Mesodermal cell (in vitro differentiated cells): ENCODE data around the gene FNDC3A.

Experiments
- H3K27ac ChIP-seq: 2 replicates; pipeline ENCODE4 v1.7.0; 2013; ENCODE audit warnings: mild to moderate bottlenecking, low read depth, low read length, moderate library complexity; ENCODE audit not compliant: severe bottlenecking
- H3K36me3 ChIP-seq: 2 replicates; pipeline ENCODE4 v1.7.1; 2013; ENCODE audit warnings: mild to moderate bottlenecking, low read length, moderate library complexity; ENCODE audit not compliant: control insufficient read depth, insufficient read depth
- H3K4me1 ChIP-seq: one replicate; pipeline ENCODE4 v1.7.1; 2013; ENCODE audit warnings: mild to moderate bottlenecking, low read length; ENCODE audit not compliant: insufficient read depth, control insufficient read depth, poor library complexity, severe bottlenecking
- H3K4me3 ChIP-seq: 2 replicates; pipeline ENCODE4 v1.7.0; 2013; ENCODE audit warnings: low read length, control low read depth, mild to moderate bottlenecking; ENCODE audit not compliant: insufficient read depth, poor library complexity, severe bottlenecking; ENCODE audit errors: extremely low read depth
- H3K9me3 ChIP-seq: 2 replicates; pipeline ENCODE4 v1.7.1; 2013; ENCODE audit warnings: mild to moderate bottlenecking, low read length, moderate library complexity; ENCODE audit not compliant: control insufficient read depth
- WGBS, 2 experiments: methylation state at CpG; one replicate each; pipeline ENCODE4 v1.1.5; 2013; ENCODE audit warnings: missing lambda C conversion rate in 2 of 2; ENCODE audit not compliant: insufficient coverage in 2 of 2; 5-methylcytosine and 5-hydroxymethylcytosine counted together

The FNDC3A gene

DNA sequence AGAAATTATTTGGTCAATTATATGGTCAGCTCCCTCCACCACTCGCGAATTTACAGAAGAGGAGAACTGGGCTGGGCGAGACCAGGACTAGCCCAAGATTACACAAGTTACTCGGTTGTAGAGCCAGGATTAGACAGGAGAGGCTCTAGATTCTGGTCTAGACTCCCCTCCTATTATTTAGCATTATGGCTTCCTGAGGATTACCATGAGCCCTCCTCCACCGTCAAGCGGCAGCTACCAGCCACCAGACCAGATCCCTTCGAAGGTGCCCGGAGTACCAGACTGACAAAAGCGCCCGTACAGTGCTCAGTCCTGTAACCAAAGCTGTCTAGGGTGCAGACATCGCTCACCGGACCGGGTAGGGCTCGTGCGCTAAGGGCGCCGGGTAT is 243.9 kb downstream of the FNDC3A start:
- 18 to 26% methylated on average over 17 of the region's 17 CpGs for WGBS, 2 experiments
- H3K36me3 ChIP-seq: no peaks in the 10 kb centered on the region
- no peaks in the 10 kb centered on the region for H3K9me3 ChIP-seq
- H3K27ac ChIP-seq: no peak overlapping the region
- H3K4me1 ChIP-seq: peaks cover 4% of the 10 kb centered on the region
- peak overlapping the region; percentile 26 for H3K4me3 ChIP-seq

DNA sequence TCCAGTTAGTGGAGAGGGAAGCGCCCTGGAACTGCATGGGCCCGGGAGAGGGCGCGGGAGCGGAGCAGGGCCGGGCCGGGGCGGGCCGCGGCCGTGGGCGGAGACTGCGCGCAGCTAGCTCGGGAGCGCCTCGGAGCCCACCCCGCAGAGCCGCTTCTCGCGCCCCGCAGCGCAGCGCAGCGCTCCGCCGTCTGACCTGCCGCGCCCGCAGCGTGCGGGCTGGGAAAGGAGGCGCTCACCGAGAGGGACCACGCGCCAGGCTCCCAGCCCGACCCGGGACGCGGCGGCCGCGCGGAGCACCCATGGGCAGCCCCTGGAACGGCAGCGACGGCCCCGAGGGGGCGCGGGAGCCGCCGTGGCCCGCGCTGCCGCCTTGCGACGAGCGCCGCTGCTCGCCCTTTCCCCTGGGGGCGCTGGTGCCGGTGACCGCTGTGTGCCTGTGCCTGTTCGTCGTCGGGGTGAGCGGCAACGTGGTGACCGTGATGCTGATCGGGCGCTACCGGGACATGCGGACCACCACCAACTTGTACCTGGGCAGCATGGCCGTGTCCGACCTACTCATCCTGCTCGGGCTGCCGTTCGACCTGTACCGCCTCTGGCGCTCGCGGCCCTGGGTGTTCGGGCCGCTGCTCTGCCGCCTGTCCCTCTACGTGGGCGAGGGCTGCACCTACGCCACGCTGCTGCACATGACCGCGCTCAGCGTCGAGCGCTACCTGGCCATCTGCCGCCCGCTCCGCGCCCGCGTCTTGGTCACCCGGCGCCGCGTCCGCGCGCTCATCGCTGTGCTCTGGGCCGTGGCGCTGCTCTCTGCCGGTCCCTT is 244.5 kb downstream of the FNDC3A start, which contains the start of gene MLNR:
MLNR (plus strand) TSS at position 303 of the 820 bp plus-strand sequence; CDS start at position 303, 0 bp downstream.
- H3K36me3 ChIP-seq: no peaks in the 10 kb centered on the region
- H3K4me1 ChIP-seq: peaks cover 4% of the 10 kb centered on the region
- WGBS, 2 experiments: 4 to 6% methylated on average over 83 to 111 of the region's 111 CpGs
- peak within 1 kb of the TSS; percentile 26 for H3K4me3 ChIP-seq
- H3K27ac ChIP-seq: no peak within 1 kb of the TSS
- H3K9me3 ChIP-seq: no peaks in the 10 kb centered on the region

DNA sequence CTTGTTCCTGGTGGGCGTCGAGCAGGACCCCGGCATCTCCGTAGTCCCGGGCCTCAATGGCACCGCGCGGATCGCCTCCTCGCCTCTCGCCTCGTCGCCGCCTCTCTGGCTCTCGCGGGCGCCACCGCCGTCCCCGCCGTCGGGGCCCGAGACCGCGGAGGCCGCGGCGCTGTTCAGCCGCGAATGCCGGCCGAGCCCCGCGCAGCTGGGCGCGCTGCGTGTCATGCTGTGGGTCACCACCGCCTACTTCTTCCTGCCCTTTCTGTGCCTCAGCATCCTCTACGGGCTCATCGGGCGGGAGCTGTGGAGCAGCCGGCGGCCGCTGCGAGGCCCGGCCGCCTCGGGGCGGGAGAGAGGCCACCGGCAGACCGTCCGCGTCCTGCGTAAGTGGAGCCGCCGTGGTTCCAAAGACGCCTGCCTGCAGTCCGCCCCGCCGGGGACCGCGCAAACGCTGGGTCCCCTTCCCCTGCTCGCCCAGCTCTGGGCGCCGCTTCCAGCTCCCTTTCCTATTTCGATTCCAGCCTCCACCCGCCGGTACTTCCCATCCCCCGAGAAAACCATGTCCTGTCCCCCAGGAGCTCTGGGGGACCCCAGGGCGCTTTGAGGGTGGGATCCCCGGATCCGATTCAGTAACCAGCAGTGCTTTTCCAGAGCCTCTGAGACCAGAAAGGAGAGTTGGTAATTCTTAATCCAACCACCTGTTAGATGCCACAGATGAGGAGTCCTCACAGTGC is 245.3 kb downstream of the FNDC3A start:
- peaks cover 4% of the 10 kb centered on the region for H3K4me1 ChIP-seq
- WGBS, 2 experiments: 6 to 8% methylated on average over 53 to 64 of the region's 73 CpGs
- H3K4me3 ChIP-seq: peak overlapping the region; percentile 26
- no peak overlapping the region for H3K27ac ChIP-seq
- no peaks in the 10 kb centered on the region for H3K9me3 ChIP-seq
- no peaks in the 10 kb centered on the region for H3K36me3 ChIP-seq

DNA sequence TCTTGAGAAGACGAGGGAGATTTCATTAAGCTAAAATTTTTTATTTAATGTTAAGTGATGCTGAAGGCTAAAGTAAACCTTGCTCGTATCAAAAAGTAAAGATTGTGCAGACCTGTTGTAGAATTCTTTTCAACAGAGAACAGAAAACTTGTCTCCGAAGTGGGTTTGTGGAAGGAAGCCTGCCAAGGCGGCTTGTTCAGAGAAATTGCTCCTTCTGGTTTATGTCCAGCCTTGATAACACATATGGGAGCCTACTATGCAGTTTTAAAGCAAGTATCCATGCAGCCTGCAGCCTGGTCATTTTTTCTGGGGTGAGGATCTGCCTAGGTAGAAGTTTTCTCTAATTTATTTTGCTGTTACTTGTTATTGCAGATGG is 245.9 kb downstream of the FNDC3A start:
- no peak overlapping the region for H3K27ac ChIP-seq
- 83 to 88% methylated on average over 3 to 4 of the region's 4 CpGs for WGBS, 2 experiments
- no peaks in the 10 kb centered on the region for H3K36me3 ChIP-seq
- peaks cover 4% of the 10 kb centered on the region for H3K4me1 ChIP-seq
- no peaks in the 10 kb centered on the region for H3K9me3 ChIP-seq
- H3K4me3 ChIP-seq: no peak overlapping the region

DNA sequence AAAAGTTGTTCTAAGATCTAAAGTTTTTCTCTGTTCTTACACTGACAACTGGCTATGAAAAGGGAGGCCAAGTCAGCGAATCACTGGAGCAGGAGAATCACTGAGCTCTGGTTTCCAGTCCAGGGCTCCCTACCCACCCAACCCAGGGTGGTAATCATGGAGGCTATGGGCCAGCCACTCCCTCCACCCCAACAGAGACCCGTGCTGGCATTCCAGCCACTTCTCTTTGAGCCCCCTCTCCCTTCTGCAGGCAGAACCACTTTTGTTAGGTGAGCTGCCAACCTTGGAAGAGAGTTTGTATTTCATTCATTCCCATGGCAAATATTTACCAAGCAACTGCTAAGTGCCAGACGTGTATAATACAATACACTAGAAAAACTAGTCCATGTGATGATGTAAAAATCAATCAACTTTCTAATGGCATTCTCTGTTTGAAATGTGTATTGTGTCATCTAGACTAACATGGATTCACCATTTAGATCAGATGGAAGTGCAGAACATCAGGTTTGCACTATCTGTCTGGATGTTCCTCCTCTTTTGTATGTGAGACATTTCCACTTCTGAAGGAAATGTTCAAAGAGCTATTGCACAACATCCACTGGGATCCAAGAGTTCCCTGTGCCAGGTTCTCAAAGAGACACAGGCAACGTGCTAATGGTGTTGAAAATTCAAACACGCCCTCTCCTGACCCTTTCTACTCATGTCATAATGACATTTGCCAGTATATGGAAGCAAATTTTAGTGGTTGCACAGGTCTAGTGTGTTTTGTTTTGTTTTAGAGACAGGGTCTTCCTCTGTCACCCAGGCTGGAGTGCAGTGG is 249.7 kb downstream of the FNDC3A start:
- no peaks in the 10 kb centered on the region for H3K36me3 ChIP-seq
- H3K27ac ChIP-seq: no peak overlapping the region
- H3K4me3 ChIP-seq: no peak overlapping the region
- WGBS, 2 experiments: 55% methylated on average over 2 of the region's 5 CpGs; no CpG with 5 or more reads in 1 of the 2 experiments
- no peaks in the 10 kb centered on the region for H3K9me3 ChIP-seq
- H3K4me1 ChIP-seq: peaks cover 4% of the 10 kb centered on the region

DNA sequence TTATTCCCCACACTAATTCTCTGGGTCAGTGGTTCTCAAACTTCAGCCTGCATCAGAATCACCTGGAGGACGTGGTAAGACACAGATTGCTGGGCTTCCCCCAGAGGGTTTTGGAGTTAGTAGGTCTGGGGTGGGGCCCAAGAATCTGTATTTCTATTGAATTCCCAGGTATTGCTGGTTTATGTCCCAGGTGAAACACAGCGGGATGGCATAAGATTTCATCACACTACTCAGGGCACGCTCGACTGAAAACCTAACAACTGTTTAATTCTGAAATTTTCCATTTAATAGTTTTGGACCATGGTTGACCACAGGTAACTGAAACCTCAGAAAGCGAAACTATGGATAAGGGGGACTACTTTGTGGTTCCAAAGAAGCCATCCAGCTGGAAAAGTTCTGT is 250.9 kb downstream of the FNDC3A start:
- Histone ChIP-seq H3K27ac (no peak overlapping the region), H3K4me3 (no peak overlapping the region), H3K4me1 (no peaks in the 10 kb centered on the region), H3K9me3 (no peaks in the 10 kb centered on the region), H3K36me3 (no peaks in the 10 kb centered on the region)
- 85 to 91% methylated on average over 4 of the region's 5 CpGs for WGBS, 2 experiments

DNA sequence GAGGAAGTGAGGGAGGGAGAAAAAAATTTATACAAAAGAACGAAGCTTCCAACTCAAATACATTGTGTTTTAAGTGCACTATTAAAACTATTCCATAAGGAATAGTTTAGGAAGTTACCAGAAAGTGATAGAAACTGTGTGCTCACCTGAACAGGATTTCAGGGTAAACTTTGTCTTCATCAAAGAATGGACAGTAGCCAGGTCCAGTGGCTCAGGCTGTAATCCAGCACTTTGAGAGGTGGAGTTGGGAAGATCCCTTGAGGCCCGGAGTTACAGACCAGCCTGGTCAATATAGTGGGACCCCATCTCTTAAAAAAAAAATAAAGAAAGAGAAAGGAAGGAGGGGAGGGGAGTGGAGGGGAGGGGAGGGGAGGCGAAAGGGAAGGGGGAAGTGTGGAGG is 259.0 kb downstream of the FNDC3A start:
- no CpG with 5 or more reads among the region's 3 CpGs for WGBS, 2 experiments
- no peaks in the 10 kb centered on the region for H3K9me3 ChIP-seq
- H3K36me3 ChIP-seq: no peaks in the 10 kb centered on the region
- H3K4me1 ChIP-seq: no peaks in the 10 kb centered on the region
- no peak overlapping the region for H3K4me3 ChIP-seq
- no peak overlapping the region for H3K27ac ChIP-seq

DNA sequence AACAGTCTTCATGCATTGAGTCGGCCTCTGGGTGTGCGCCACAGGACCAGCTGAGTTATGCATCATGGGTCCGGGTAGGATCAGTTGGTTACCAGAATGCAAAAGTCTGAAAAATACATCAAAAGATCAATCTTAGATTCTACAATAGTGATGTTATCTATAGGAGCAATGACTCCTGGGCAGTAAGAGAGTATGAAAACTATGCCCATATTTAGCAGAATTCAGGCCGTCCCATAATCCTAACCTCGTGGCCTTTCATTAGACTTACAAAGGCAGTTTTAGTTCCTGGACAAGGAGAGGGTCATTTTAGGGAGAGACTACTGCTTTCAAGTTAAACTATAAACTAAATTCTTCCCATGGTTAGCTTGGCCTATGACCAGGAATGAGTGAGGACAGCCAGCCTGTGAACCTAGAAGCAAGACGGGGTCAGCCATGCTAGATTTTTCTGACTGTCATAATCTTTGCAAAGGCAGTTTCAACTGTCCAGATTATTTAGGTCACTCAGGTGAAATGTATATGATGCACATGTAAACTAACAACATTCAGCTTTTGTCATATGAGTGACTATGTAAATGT is 260.2 kb downstream of the FNDC3A start:
- no peaks in the 10 kb centered on the region for H3K9me3 ChIP-seq
- no peak overlapping the region for H3K27ac ChIP-seq
- H3K4me1 ChIP-seq: no peaks in the 10 kb centered on the region
- WGBS, 2 experiments: 80 to 96% methylated on average over 1 to 3 of the region's 6 CpGs
- no peaks in the 10 kb centered on the region for H3K36me3 ChIP-seq
- no peak overlapping the region for H3K4me3 ChIP-seq

DNA sequence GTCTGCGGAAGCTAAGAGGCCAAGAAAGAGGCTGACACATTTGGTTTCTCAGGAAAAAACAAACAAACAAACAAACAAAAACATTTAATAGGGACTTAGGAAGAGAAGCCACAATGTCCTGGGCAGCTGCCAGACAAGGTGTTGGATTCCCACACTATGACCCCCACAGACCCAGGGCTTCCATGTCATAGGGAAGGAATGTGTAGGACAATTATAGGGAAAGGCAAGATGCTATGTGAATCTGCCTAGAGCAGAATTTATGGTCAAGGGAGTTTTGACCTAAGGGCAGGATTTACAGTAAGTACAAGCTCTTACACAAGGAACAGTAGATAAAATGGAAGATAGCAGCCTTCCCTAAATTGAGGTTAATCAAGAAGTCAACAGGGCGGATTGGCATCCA is 262.9 kb downstream of the FNDC3A start:
- Histone ChIP-seq H3K9me3 (no peaks in the 10 kb centered on the region), H3K4me3 (no peak overlapping the region), H3K36me3 (no peaks in the 10 kb centered on the region), H3K27ac (no peak overlapping the region), H3K4me1 (peaks cover 2% of the 10 kb centered on the region)
- 86% methylated on average over 1 of the region's 2 CpGs; no CpG with 5 or more reads in 1 of the 2 experiments for WGBS, 2 experiments

DNA sequence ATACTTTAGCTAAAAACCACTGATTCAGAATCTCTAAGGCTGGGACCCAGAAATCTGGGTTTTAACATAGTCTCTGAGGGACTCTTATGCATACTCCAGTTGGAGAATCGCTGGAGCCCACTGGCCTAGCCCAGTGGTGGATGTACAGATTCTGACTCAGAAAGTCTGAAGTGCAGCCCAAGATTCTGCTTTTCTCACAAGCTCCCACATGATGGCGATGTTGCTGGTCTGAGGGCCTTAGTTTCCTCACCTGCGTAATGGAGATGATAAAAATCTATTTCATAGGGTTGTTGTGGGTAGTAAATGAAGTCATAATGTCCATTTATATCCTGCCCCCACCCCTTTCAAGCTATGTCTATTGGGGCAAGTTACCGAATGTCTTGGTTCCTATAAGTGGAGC is 264.3 kb downstream of the FNDC3A start:
- Histone ChIP-seq H3K9me3 (no peaks in the 10 kb centered on the region), H3K4me3 (no peak overlapping the region), H3K4me1 (peaks cover 9% of the 10 kb centered on the region), H3K27ac (no peak overlapping the region), H3K36me3 (no peaks in the 10 kb centered on the region)
- 40 to 57% methylated on average over 1 of the region's 4 CpGs for WGBS, 2 experiments
